Testis (tissue), 2 donors: ENCODE measurements around the gene MRGPRX4.

Source experiments
- POLR2A ChIP-seq: fragments of 450-650 bp; IDR thresholded peaks from one replicate; pipeline ENCODE4 v1.6.1; 2017; ENCODE audit warnings: antibody characterized with exemption, mild to moderate bottlenecking, moderate library complexity
- TF ChIP-seq, protein P1 (sequence below), 3 experiments: fragments of 450-650 bp in 2 of 3; fragments of 200-600 bp in 1 of 3; sonication (generic) in 1 of 3; IDR thresholded peaks; one replicate each; pipeline ENCODE4 v1.5.1; 2016 to 2019; ENCODE audit warnings: antibody characterized with exemption in 3 of 3, mild to moderate bottlenecking in 2 of 3, moderate library complexity in 1 of 3

DNA sequence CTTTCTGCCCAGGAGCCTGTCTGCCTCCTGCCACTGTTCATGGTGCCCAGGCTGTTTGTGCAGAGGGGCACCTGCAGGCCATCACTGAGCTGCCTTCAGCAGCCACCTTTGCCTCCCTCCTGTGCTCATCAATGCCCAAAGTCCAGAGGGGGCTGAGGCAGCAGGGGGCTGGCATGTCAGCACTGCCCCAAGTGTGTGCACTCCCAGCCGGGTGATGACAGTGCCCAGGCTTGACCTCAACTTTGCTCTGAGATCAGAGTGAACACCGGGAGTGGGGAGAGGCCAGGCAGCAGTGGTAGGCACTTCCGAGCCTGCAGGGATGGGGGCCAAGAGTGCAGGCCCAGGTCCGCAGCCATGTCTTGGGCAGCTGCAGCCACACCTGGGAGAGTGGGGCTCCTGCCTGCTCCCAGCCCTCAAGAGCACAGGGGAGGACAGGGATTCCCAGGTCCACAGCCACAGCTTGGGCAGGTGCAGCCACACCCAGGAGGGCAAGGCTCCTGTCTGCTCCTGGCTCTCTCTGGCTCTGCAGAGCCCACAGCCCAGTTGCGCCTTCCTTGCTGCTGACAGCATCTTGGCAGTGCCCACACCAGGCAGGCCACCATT, 48.7 kb downstream of the MRGPRX4 start:
- TF ChIP-seq, protein P1, sequence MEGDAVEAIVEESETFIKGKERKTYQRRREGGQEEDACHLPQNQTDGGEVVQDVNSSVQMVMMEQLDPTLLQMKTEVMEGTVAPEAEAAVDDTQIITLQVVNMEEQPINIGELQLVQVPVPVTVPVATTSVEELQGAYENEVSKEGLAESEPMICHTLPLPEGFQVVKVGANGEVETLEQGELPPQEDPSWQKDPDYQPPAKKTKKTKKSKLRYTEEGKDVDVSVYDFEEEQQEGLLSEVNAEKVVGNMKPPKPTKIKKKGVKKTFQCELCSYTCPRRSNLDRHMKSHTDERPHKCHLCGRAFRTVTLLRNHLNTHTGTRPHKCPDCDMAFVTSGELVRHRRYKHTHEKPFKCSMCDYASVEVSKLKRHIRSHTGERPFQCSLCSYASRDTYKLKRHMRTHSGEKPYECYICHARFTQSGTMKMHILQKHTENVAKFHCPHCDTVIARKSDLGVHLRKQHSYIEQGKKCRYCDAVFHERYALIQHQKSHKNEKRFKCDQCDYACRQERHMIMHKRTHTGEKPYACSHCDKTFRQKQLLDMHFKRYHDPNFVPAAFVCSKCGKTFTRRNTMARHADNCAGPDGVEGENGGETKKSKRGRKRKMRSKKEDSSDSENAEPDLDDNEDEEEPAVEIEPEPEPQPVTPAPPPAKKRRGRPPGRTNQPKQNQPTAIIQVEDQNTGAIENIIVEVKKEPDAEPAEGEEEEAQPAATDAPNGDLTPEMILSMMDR (IDR thresholded peaks at IDR 0.05) = no peak
- TF ChIP-seq POLR2A = no peak
